A673 (cell line): ENCODE results near the gene CTNNA2. TPM values are rescaled to one million over a fixed set of nuclear protein-coding genes. Genes with fewer than 3 reads are reported as not detected.

Source experiments
- BruUV-seq: library from RNA; stranded (reverse); fragments of 400-500 nt; replicated peaks from 2 replicates; lab custom pipeline; 2021; lab: Mats Ljungman, UMichigan
- CTCF ChIA-PET: fragments of 300-600 bp; sonication (Branson Sonifier 250); formaldehyde crosslinking; loops from one replicate; lab custom pipeline; 2022; ENCODE audit warnings: antibody characterized with exemption; lab: Charles Lee
- POLR2A ChIA-PET: fragments of 300-600 bp; sonication (Branson Sonifier 250); formaldehyde crosslinking; loops from one replicate; lab custom pipeline; 2022; ENCODE audit warnings: antibody characterized with exemption; ENCODE audit not compliant: low non-redundant PET; lab: Charles Lee
- DNase-seq: peaks from one replicate; pipeline ENCODE4 v3.0.0-alpha.2; 2015; ENCODE audit warnings: low spot score
- H3K27ac ChIP-seq: fragments of 200-600 bp; sonication (generic); 2 replicates; pipeline ENCODE4 v1.5.1; 2016; ENCODE audit warnings: mixed run types, low read depth, mild to moderate bottlenecking, mixed read lengths, antibody characterized with exemption, low read length; ENCODE audit not compliant: poor library complexity, severe bottlenecking
- H3K27me3 ChIP-seq: fragments of 200-600 bp; sonication (generic); replicated peaks from 2 replicates; pipeline ENCODE4 v1.6.1; 2017; ENCODE audit warnings: mixed run types, low read depth, mild to moderate bottlenecking, mixed read lengths, antibody characterized with exemption, low read length; ENCODE audit not compliant: insufficient read depth, poor library complexity
- H3K36me3 ChIP-seq: fragments of 200-600 bp; sonication (generic); 2 replicates; pipeline ENCODE4 v1.6.1; 2016; ENCODE audit warnings: mixed run types, mild to moderate bottlenecking, mixed read lengths, antibody characterized with exemption, low read length; ENCODE audit not compliant: insufficient read depth, poor library complexity, severe bottlenecking
- H3K4me1 ChIP-seq: fragments of 200-600 bp; sonication (generic); 2 replicates; pipeline ENCODE4 v1.6.1; 2017; ENCODE audit warnings: mixed run types, mild to moderate bottlenecking, mixed read lengths, antibody characterized with exemption, low read length; ENCODE audit not compliant: insufficient read depth, poor library complexity, severe bottlenecking
- H3K4me3 ChIP-seq: fragments of 200-600 bp; sonication (generic); 2 replicates; pipeline ENCODE4 v1.5.1; 2016; ENCODE audit warnings: low read depth, mixed run types, mild to moderate bottlenecking, mixed read lengths, low read length; ENCODE audit not compliant: poor library complexity, severe bottlenecking
- H3K9me3 ChIP-seq: fragments of 200-600 bp; sonication (generic); 2 replicates; pipeline ENCODE4 v1.6.1; 2016; ENCODE audit warnings: mixed run types, low read depth, mild to moderate bottlenecking, mixed read lengths, antibody characterized with exemption, low read length; ENCODE audit not compliant: poor library complexity, severe bottlenecking
- CTCF ChIP-seq: fragments of 300-800, 200-600 bp; sonication (generic); conservative IDR thresholded peaks from 2 replicates; pipeline ENCODE4 v1.5.1; 2017; ENCODE audit warnings: low read depth, mild to moderate bottlenecking, antibody characterized with exemption, low read length, moderate library complexity, mixed read lengths
- EZH2 ChIP-seq: fragments of 200-600 bp; sonication (generic); IDR thresholded peaks from 2 replicates; pipeline ENCODE4 v1.6.1; 2017; ENCODE audit warnings: borderline replicate concordance, low read depth, mild to moderate bottlenecking, mixed read lengths, antibody characterized with exemption, low read length; ENCODE audit not compliant: poor library complexity, severe bottlenecking
- intact Hi-C: fragments of 100-400 bp; cut with micrococcal nuclease; formaldehyde crosslinking; loops from one replicate; pipeline ENCODE4 v1.10.0; 2022; ENCODE audit not compliant: unreplicated experiment
- total RNA-seq: library from RNA; stranded (reverse); gene quantifications from 2 replicates; pipeline ENCODE4 v1.2.3, GENCODE V29; 2021

The CTNNA2 gene
- total RNA-seq, 1 experiment from 2014 or later = not detected

- intact Hi-C loops = no loop called here
- no peaks in the 10 kb centered on the region for H3K9me3 ChIP-seq
- H3K4me1 ChIP-seq = no peaks in the 10 kb centered on the region
- H3K27me3 ChIP-seq = peaks cover 3% of the 10 kb centered on the region
- TF ChIP-seq EZH2 = no peak
- TF ChIP-seq CTCF = no peak
- no peaks in the 10 kb centered on the region for H3K36me3 ChIP-seq
- H3K4me3 ChIP-seq = no peak overlapping the region
- no TSS peak for BruUV-seq
- POLR2A ChIA-PET = no interaction called here
- DNase-seq = no peak
- CTCF ChIA-PET = no interaction called here
- H3K27ac ChIP-seq = no peak overlapping the region
Observed at GRCh38 chr2:79985145-79985544, 472.3 kb downstream of the CTNNA2 start.

- no TSS peak for BruUV-seq
- no peak for DNase-seq
- H3K4me1 ChIP-seq = no peaks in the 10 kb centered on the region
- intact Hi-C loops = no loop called here
- TF ChIP-seq EZH2 (no peak), CTCF (no peak)
- POLR2A ChIA-PET = no interaction called here
- no peaks in the 10 kb centered on the region for H3K36me3 ChIP-seq
- no peaks in the 10 kb centered on the region for H3K9me3 ChIP-seq
- H3K27me3 ChIP-seq = peaks cover 7% of the 10 kb centered on the region
- H3K4me3 ChIP-seq = no peak overlapping the region
- H3K27ac ChIP-seq = no peak overlapping the region
- CTCF ChIA-PET = no interaction called here
Observed at GRCh38 chr2:79985571-79985970, 472.7 kb downstream of the CTNNA2 start.

- peak; percentile 57 for DNase-seq
- no peak overlapping the region for H3K4me3 ChIP-seq
- no peak overlapping the region for H3K27ac ChIP-seq
- H3K27me3 ChIP-seq = peaks cover 11% of the 10 kb centered on the region
- no TSS peak for BruUV-seq
- TF ChIP-seq CTCF (no peak), EZH2 (no peak)
- POLR2A ChIA-PET = no interaction called here
- no peaks in the 10 kb centered on the region for H3K36me3 ChIP-seq
- intact Hi-C loops = no loop called here
- no peaks in the 10 kb centered on the region for H3K9me3 ChIP-seq
- H3K4me1 ChIP-seq = peaks cover 8% of the 10 kb centered on the region
- CTCF ChIA-PET = no interaction called here
Observed at GRCh38 chr2:79993144-79993543, 480.3 kb downstream of the CTNNA2 start.
